ENCODE results near the gene PRR19.
"Not testable (repeated sequence)": the region's sequence is repeated elsewhere in the genome, so short reads cannot be mapped to it uniquely, and the experiment has no call there.

Gene PRR19

GRCh38 chr19:42334697-42335373, 32.9 kb downstream of the PRR19 start:
- H3K27me3 ChIP-seq (ENCODE audit: control insufficient read depth in 1 of 2, insufficient read depth in 2 of 2, low read length in 2 of 2) = no peaks in the 10 kb centered on the region
- peaks cover 0 to 18% of the 10 kb centered on the region in 2 donors for H3K36me3 ChIP-seq (ENCODE audit: control insufficient read depth in 1 of 2, insufficient read depth in 2 of 2, low read length in 2 of 2)
- H3K9ac ChIP-seq (ENCODE audit: low read depth in 1 of 2, low read length in 2 of 2) = no peak overlapping the region
- H3K9me3 ChIP-seq (ENCODE audit: control insufficient read depth in 1 of 2, low read length in 2 of 2) = no peaks in the 10 kb centered on the region
- H3K4me1 ChIP-seq (ENCODE audit: control insufficient read depth in 1 of 2, insufficient read depth in 2 of 2, low read length in 2 of 2) = no peaks in the 10 kb centered on the region
- no peak overlapping the region for H3K27ac ChIP-seq (ENCODE audit: low read depth, low read length)
- no peak overlapping the region for H3K4me3 ChIP-seq (ENCODE audit: low read depth in 1 of 2, low read length in 2 of 2)

DNA sequence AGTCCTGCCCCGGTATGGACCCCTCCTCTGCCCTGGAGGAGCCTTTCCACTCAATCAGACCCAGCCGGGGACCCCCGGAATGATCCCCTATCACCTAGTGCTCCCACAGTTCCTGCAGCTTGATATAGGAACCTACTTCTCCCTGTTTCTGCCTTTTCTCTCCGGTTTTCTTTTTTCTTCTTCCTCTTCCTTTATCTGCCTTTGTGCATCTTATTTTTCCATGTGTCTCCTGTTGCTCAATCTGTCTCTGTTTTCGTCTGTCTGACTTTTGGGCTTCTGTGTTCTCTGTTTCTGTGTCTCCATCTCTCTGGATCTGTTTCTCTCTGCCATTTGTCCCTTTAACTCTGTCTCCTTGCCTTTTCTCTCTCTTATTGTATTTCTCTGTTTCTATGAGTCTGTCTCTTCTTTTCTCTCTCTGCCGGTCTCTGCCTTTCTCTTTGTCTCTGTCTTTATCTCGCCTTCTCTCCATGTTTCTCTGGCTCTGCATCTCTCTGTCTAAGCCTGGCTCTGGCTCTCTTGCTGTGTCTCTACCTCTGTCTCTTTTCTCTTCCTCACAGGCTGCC, 33.5 kb downstream of the PRR19 start:
- H3K9me3 ChIP-seq (ENCODE audit: control insufficient read depth in 1 of 2, low read length in 2 of 2) = no peaks in the 10 kb centered on the region
- no peak overlapping the region for H3K4me3 ChIP-seq (ENCODE audit: low read depth in 1 of 2, low read length in 2 of 2)
- H3K9ac ChIP-seq (ENCODE audit: low read depth in 1 of 2, low read length in 2 of 2) = no peak overlapping the region
- H3K27me3 ChIP-seq (ENCODE audit: control insufficient read depth in 1 of 2, insufficient read depth in 2 of 2, low read length in 2 of 2) = no peaks in the 10 kb centered on the region
- no peaks in the 10 kb centered on the region for H3K4me1 ChIP-seq (ENCODE audit: control insufficient read depth in 1 of 2, insufficient read depth in 2 of 2, low read length in 2 of 2)
- peaks cover 0 to 18% of the 10 kb centered on the region in 2 donors for H3K36me3 ChIP-seq (ENCODE audit: control insufficient read depth in 1 of 2, insufficient read depth in 2 of 2, low read length in 2 of 2)
- no peak overlapping the region for H3K27ac ChIP-seq (ENCODE audit: low read depth, low read length)

DNA sequence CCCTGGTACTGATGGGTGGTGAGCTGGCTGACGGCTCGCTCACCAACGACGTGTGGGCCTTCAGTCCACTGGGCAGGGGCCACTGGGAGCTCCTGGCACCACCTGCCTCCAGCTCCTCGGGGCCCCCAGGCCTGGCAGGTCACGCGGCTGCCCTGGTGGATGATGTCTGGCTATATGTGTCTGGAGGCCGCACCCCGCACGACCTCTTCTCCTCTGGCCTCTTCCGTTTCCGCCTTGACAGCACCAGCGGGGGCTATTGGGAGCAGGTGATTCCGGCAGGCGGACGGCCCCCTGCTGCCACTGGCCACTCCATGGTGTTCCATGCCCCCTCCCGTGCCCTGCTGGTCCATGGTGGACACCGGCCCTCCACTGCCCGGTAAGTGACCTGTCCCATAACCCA, 34.0 kb downstream of the PRR19 start:
- H3K4me1 ChIP-seq (ENCODE audit: control insufficient read depth in 1 of 2, insufficient read depth in 2 of 2, low read length in 2 of 2) = no peaks in the 10 kb centered on the region
- peaks cover 0 to 18% of the 10 kb centered on the region in 2 donors for H3K36me3 ChIP-seq (ENCODE audit: control insufficient read depth in 1 of 2, insufficient read depth in 2 of 2, low read length in 2 of 2)
- no peaks in the 10 kb centered on the region for H3K9me3 ChIP-seq (ENCODE audit: control insufficient read depth in 1 of 2, low read length in 2 of 2)
- H3K4me3 ChIP-seq (ENCODE audit: low read depth in 1 of 2, low read length in 2 of 2) = no peak overlapping the region
- H3K9ac ChIP-seq (ENCODE audit: low read depth in 1 of 2, low read length in 2 of 2) = no peak overlapping the region
- no peak overlapping the region for H3K27ac ChIP-seq (ENCODE audit: low read depth, low read length)
- H3K27me3 ChIP-seq (ENCODE audit: control insufficient read depth in 1 of 2, insufficient read depth in 2 of 2, low read length in 2 of 2) = no peaks in the 10 kb centered on the region

DNA sequence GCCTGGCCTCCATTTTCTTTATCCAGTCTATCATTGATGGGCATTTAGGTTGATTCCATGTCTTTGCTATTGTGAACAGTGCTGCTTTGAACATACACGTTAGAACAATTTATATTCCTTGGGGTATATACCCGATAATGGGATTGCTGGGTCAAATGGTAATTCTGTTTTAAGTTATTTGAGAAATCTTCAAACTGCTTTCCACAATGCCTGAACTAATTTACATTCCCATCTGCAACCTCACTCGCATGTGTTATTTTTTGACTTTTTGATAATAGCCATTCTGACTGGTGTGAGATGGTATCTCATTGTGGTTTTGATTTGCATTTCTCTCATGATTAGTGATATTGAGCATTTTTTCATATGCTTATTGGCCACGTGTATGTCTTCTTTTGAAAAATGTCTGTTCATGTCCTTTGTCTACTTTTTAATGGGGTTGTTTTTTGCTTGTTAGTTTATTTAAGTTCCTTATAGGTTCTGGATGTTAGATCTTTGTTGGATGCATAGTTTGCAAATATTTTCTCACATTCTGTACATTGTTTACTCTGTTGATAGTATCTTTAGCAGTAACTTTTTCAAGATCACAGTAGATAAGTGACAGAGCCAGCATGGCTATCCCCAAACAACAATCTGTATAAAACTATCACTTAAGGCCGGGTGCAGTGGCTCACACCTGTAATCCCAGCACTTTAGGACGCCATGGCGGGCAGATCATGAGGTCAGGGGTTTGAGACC, 37.4 kb downstream of the PRR19 start:
- not testable (repeated sequence) for H3K9me3 ChIP-seq (ENCODE audit: control insufficient read depth in 1 of 2, low read length in 2 of 2); H3K27ac ChIP-seq (ENCODE audit: low read depth, low read length); H3K9ac ChIP-seq (ENCODE audit: low read depth in 1 of 2, low read length in 2 of 2); H3K4me1 ChIP-seq (ENCODE audit: control insufficient read depth in 1 of 2, insufficient read depth in 2 of 2, low read length in 2 of 2); H3K27me3 ChIP-seq (ENCODE audit: control insufficient read depth in 1 of 2, insufficient read depth in 2 of 2, low read length in 2 of 2); H3K4me3 ChIP-seq (ENCODE audit: low read depth in 1 of 2, low read length in 2 of 2)
- peaks cover 0 to 15% of the 10 kb centered on the region in 2 donors for H3K36me3 ChIP-seq (ENCODE audit: control insufficient read depth in 1 of 2, insufficient read depth in 2 of 2, low read length in 2 of 2)

DNA sequence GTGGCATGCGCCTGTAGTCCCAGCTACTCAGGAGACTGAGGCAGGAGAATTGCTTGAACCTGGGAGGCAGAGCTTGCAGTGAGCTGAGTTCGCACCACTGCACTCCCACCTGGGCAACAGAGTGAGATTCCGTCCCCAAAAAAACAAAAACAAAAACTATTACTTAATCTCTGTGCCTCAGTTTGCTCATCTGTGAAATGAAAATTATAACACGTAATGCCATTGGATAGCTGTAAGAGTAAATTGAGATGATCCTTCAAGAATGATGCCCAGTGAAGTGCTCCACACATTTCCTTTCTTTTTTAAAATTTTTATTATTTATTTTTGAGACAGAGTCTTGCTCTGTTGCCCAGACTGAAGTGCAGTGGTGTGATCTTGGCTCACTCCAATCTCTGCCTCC, 38.0 kb downstream of the PRR19 start:
- not testable (repeated sequence) for H3K27me3 ChIP-seq (ENCODE audit: control insufficient read depth in 1 of 2, insufficient read depth in 2 of 2, low read length in 2 of 2); H3K9me3 ChIP-seq (ENCODE audit: control insufficient read depth in 1 of 2, low read length in 2 of 2); H3K27ac ChIP-seq (ENCODE audit: low read depth, low read length); H3K4me3 ChIP-seq (ENCODE audit: low read depth in 1 of 2, low read length in 2 of 2); H3K4me1 ChIP-seq (ENCODE audit: control insufficient read depth in 1 of 2, insufficient read depth in 2 of 2, low read length in 2 of 2); H3K9ac ChIP-seq (ENCODE audit: low read depth in 1 of 2, low read length in 2 of 2)
- H3K36me3 ChIP-seq (ENCODE audit: control insufficient read depth in 1 of 2, insufficient read depth in 2 of 2, low read length in 2 of 2) = peaks cover 0 to 15% of the 10 kb centered on the region in 2 donors

- H3K9me3 ChIP-seq (ENCODE audit: control insufficient read depth in 1 of 2, low read length in 2 of 2) = no peaks in the 10 kb centered on the region
- no peaks in the 10 kb centered on the region for H3K27me3 ChIP-seq (ENCODE audit: control insufficient read depth in 1 of 2, insufficient read depth in 2 of 2, low read length in 2 of 2)
- H3K27ac ChIP-seq (ENCODE audit: low read depth, low read length) = no peak overlapping the region
- H3K4me1 ChIP-seq (ENCODE audit: control insufficient read depth in 1 of 2, insufficient read depth in 2 of 2, low read length in 2 of 2) = no peaks in the 10 kb centered on the region
- no peak overlapping the region for H3K4me3 ChIP-seq (ENCODE audit: low read depth in 1 of 2, low read length in 2 of 2)
- peaks cover 4 to 6% of the 10 kb centered on the region in 2 donors for H3K36me3 ChIP-seq (ENCODE audit: control insufficient read depth in 1 of 2, insufficient read depth in 2 of 2, low read length in 2 of 2)
- H3K9ac ChIP-seq (ENCODE audit: low read depth in 1 of 2, low read length in 2 of 2) = no peak overlapping the region
Observed at GRCh38 chr19:42343344-42344110, 41.6 kb downstream of the PRR19 start.

DNA sequence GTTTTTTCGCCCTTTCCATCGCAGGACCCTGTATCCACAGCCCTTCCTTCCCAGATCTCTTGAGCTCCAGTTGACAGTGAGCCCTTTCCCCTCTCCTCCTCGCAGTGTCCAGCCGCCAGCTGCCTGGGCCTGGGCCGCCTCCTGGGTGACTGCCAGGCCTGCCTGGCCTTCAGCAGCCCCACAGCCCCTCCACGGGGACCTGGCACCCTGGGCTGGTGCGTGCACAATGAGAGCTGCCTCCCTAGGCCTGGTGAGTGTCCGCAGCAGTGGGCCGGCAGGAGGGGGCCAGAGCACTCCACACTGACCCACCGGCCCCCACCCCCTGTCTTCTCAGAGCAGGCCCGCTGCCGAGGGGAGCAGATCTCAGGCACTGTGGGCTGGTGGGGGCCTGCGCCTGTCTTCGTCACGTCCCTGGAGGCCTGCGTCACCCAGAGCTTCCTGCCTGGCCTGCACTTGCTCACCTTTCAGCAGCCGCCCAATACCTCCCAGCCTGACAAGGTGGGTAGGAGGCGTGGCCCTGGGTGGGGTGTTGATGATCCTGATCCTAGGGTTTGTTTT, 42.5 kb downstream of the PRR19 start:
- no peak overlapping the region for H3K4me3 ChIP-seq (ENCODE audit: low read depth in 1 of 2, low read length in 2 of 2)
- H3K9ac ChIP-seq (ENCODE audit: low read depth in 1 of 2, low read length in 2 of 2) = no peak overlapping the region
- H3K9me3 ChIP-seq (ENCODE audit: control insufficient read depth in 1 of 2, low read length in 2 of 2) = no peaks in the 10 kb centered on the region
- H3K27ac ChIP-seq (ENCODE audit: low read depth, low read length) = no peak overlapping the region
- H3K27me3 ChIP-seq (ENCODE audit: control insufficient read depth in 1 of 2, insufficient read depth in 2 of 2, low read length in 2 of 2) = no peaks in the 10 kb centered on the region
- no peaks in the 10 kb centered on the region for H3K4me1 ChIP-seq (ENCODE audit: control insufficient read depth in 1 of 2, insufficient read depth in 2 of 2, low read length in 2 of 2)
- H3K36me3 ChIP-seq (ENCODE audit: control insufficient read depth in 1 of 2, insufficient read depth in 2 of 2, low read length in 2 of 2) = peaks cover 4 to 6% of the 10 kb centered on the region in 2 donors

- H3K36me3 ChIP-seq (ENCODE audit: control insufficient read depth in 1 of 2, insufficient read depth in 2 of 2, low read length in 2 of 2) = peaks cover 4 to 6% of the 10 kb centered on the region in 2 donors
- H3K27me3 ChIP-seq (ENCODE audit: control insufficient read depth in 1 of 2, insufficient read depth in 2 of 2, low read length in 2 of 2) = no peaks in the 10 kb centered on the region
- H3K4me3 ChIP-seq (ENCODE audit: low read depth in 1 of 2, low read length in 2 of 2) = no peak overlapping the region
- H3K9me3 ChIP-seq (ENCODE audit: control insufficient read depth in 1 of 2, low read length in 2 of 2) = no peaks in the 10 kb centered on the region
- H3K27ac ChIP-seq (ENCODE audit: low read depth, low read length) = no peak overlapping the region
- no peak overlapping the region for H3K9ac ChIP-seq (ENCODE audit: low read depth in 1 of 2, low read length in 2 of 2)
- no peaks in the 10 kb centered on the region for H3K4me1 ChIP-seq (ENCODE audit: control insufficient read depth in 1 of 2, insufficient read depth in 2 of 2, low read length in 2 of 2)
Observed at GRCh38 chr19:42345191-42345812, 43.4 kb downstream of the PRR19 start.

DNA sequence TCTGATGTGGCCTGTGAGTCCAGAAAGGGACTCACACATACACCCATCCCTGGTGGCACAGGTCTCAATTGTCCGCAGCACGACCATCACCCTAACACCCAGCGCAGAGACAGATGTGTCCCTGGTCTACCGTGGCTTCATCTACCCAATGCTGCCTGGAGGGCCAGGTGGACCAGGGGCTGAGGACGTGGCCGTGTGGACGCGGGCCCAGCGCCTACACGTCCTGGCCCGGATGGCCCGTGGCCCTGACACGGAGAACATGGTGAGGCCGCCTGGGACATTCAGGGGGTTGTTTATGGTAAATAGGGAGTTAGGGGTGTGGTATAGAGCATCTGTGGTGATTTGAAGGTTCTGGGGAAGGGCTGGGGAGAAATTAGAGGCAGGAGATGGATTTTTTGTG, 46.3 kb downstream of the PRR19 start:
- Histone ChIP-seq H3K27ac (ENCODE audit: low read depth, low read length) (no peak overlapping the region), H3K27me3 (ENCODE audit: control insufficient read depth in 1 of 2, insufficient read depth in 2 of 2, low read length in 2 of 2) (no peaks in the 10 kb centered on the region), H3K4me3 (ENCODE audit: low read depth in 1 of 2, low read length in 2 of 2) (no peak overlapping the region), H3K9me3 (ENCODE audit: control insufficient read depth in 1 of 2, low read length in 2 of 2) (no peaks in the 10 kb centered on the region), H3K36me3 (ENCODE audit: control insufficient read depth in 1 of 2, insufficient read depth in 2 of 2, low read length in 2 of 2) (peaks cover 4 to 17% of the 10 kb centered on the region in 2 donors), H3K9ac (ENCODE audit: low read depth in 1 of 2, low read length in 2 of 2) (no peak overlapping the region), H3K4me1 (ENCODE audit: control insufficient read depth in 1 of 2, insufficient read depth in 2 of 2, low read length in 2 of 2) (no peaks in the 10 kb centered on the region)
